Ovary (tissue), 3 donors: ENCODE results near the gene ITGB5.

Experiments
- POLR2A ChIP-seq: fragments of 450-650 bp; IDR thresholded peaks from one replicate; pipeline ENCODE4 v1.6.1; 2017; ENCODE audit warnings: antibody characterized with exemption, mild to moderate bottlenecking, moderate library complexity
- TF ChIP-seq, protein P1 (sequence below), 3 donors: fragments of 450-650 bp in 2 of 3; fragments of 200-600 bp in 1 of 3; IDR thresholded peaks; one replicate each; pipeline versions ENCODE4 v1.5.1 to v1.8.0; 2016 to 2022; ENCODE audit warnings: antibody characterized with exemption in 3 of 3, mild to moderate bottlenecking in 1 of 3
- donor health status: DM: no; HTN: no; CAD: no.

DNA sequence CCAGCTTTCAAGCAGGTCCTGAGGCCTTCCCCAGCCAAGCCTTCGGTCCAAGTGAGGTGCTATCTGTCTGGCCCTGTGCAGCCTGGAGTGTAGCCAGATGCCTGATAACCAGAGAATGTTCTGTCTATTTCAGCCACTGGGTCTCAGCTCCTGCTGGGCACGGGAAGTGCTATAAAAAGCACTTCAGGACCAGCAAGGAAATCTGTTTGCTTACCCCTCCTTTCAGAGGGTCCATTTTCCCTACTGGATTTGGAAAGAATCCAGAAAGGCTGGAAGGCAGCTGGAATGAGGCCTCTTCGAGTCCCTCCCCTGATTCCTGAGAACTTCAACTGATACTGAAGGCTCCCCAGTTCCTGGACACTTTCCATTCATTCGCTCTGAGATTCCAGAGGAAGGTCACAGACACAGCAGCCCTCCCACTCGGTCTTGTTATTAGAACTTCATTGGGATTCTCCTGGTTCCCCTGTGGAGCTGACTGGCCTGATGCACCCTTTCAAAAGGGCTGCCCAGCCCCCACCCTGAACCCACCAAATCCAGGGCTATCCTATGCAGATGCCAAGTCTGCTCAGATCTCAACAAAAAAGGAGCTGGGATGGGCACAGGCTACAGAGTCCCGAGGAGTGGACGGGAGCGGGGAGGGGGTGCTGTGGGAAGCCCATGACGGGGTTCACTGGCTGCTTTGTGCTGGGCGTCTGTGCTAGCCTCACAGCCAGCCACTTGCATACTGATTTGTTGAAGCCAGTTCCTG, 86.5 kb downstream of the ITGB5 start:
- TF ChIP-seq, protein P1, sequence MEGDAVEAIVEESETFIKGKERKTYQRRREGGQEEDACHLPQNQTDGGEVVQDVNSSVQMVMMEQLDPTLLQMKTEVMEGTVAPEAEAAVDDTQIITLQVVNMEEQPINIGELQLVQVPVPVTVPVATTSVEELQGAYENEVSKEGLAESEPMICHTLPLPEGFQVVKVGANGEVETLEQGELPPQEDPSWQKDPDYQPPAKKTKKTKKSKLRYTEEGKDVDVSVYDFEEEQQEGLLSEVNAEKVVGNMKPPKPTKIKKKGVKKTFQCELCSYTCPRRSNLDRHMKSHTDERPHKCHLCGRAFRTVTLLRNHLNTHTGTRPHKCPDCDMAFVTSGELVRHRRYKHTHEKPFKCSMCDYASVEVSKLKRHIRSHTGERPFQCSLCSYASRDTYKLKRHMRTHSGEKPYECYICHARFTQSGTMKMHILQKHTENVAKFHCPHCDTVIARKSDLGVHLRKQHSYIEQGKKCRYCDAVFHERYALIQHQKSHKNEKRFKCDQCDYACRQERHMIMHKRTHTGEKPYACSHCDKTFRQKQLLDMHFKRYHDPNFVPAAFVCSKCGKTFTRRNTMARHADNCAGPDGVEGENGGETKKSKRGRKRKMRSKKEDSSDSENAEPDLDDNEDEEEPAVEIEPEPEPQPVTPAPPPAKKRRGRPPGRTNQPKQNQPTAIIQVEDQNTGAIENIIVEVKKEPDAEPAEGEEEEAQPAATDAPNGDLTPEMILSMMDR (IDR thresholded peaks at IDR 0.05): no peak
- TF ChIP-seq POLR2A: no peak
